ENCODE measurements around the gene RAP1A. TPM values are rescaled to one million over a fixed set of nuclear protein-coding genes. Genes with fewer than 3 reads are reported as not detected.
A peak's percentile ranks its signal among the peaks of the same experiment; 100 is the strongest.

The RAP1A gene
- total and polyA plus RNA-seq, 2 experiments from 2014 or later = 37.6 to 40.0 TPM

DNA sequence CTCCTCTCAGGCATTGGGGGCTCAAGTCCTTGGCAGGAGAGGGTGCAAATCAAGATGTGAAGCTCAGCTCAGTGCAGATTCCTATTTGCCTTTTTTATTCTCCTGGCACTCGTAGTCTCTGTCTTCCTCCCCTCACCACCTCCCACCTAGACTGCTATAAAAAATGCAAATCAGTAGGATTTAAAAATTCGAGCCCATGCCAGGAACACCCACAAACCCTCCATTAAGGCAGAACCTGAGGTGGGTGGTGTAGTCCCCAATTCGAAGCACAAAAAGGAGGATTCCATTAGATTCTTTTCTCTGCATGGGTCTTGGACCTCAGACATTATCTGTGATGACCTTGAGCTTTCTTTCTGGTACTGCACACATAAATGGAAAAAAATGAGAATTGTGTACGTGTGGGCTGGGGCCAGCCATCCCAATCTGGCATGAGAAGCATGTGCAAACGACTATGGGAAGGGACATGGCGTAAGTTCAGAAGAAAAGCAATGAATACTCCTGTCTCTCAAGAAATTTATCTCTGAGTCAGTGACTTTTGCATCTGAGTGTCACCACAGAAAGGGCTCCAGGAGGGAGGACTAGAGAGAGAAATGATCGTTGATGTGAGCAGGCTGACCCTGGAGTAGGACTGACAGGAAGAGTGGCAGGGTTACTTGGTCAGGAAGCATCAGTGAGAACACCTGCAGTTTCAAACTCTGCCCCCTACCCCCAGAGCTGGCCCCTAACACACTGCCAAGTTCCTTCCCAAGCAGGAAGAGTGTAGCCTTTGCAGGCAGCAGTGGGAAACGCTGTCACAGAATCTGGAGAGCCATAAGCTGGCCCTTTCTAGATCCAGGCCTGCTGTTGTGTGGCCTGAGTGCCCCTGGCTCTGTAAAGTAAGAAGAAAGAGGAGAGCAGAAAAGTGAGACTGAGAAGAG lies 117.9 kb downstream of the RAP1A start:
- Histone ChIP-seq H3K79me2 (ENCODE audit: insufficient read depth) (no peaks in the 10 kb centered on the region), H2AFZ (no peak overlapping the region), H3F3A (ENCODE audit: insufficient read depth) (no peaks in the 10 kb centered on the region), H3K4me3 (peak overlapping the region; percentile 84), H3K9me2 (ENCODE audit: insufficient read depth) (no peaks in the 10 kb centered on the region), H3K9ac (peak overlapping the region; percentile 76), H3K4me1 (ENCODE audit: insufficient read depth) (peaks cover 16% of the 10 kb centered on the region), H3K27me3 (replicated peaks; ENCODE audit: insufficient read depth) (no peaks in the 10 kb centered on the region), H4K20me1 (ENCODE audit: insufficient read depth) (no peaks in the 10 kb centered on the region), H3K9me3 (ENCODE audit: low read depth) (no peaks in the 10 kb centered on the region), H3K4me2 (ENCODE audit: unreplicated experiment) (peak overlapping the region; percentile 86), H3K27ac (no peak overlapping the region), H3K36me3 (ENCODE audit: low read depth) (no peaks in the 10 kb centered on the region)
- TF ChIP-seq EZH2phosphoT487 (IDR thresholded peaks at IDR 0.05; ENCODE audit: insufficient read depth, low read depth) (no peak), EZH2 (IDR thresholded peaks at IDR 0.05; ENCODE audit: insufficient read depth, poor library complexity, severe bottlenecking) (no peak)
- DNase-seq = no peak
- WGBS, 2 experiments (ENCODE audit: low coverage in 1 of 2, low lambda C conversion rate in 2 of 2, missing lambda C conversion rate in 2 of 2) = 81 to 83% methylated on average over 8 of the region's 8 CpGs
- in situ Hi-C loops (cut with MboI) = no loop called here

DNA sequence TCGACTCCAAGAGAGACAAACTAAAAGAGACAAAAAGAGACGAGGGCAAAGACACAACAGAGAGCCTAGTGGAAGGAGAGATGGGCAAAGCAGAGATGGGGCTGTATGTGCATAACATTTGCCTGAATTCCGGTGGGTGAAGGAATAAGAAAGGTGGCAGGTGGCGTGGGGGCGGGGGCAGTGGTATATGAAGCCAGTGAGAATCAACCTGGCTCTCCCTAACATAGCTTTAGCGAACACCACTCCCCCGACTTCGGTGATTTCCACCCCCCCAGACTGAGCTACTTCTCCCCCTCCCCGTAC lies 118.5 kb downstream of the RAP1A start:
- Histone ChIP-seq H3K9me2 (ENCODE audit: insufficient read depth) (no peaks in the 10 kb centered on the region), H2AFZ (peak overlapping the region; percentile 83), H3K9ac (peak overlapping the region; percentile 76), H3K27ac (no peak overlapping the region), H4K20me1 (ENCODE audit: insufficient read depth) (no peaks in the 10 kb centered on the region), H3K36me3 (ENCODE audit: low read depth) (no peaks in the 10 kb centered on the region), H3K27me3 (replicated peaks; ENCODE audit: insufficient read depth) (no peaks in the 10 kb centered on the region), H3K4me3 (peak overlapping the region; percentile 84), H3K79me2 (ENCODE audit: insufficient read depth) (no peaks in the 10 kb centered on the region), H3K9me3 (ENCODE audit: low read depth) (no peaks in the 10 kb centered on the region), H3K4me2 (ENCODE audit: unreplicated experiment) (peak overlapping the region; percentile 86), H3K4me1 (ENCODE audit: insufficient read depth) (peaks cover 15% of the 10 kb centered on the region), H3F3A (ENCODE audit: insufficient read depth) (no peaks in the 10 kb centered on the region)
- in situ Hi-C loops (cut with MboI) = no loop called here
- no peak for DNase-seq
- TF ChIP-seq EZH2 (IDR thresholded peaks at IDR 0.05; ENCODE audit: insufficient read depth, poor library complexity, severe bottlenecking) (no peak), EZH2phosphoT487 (IDR thresholded peaks at IDR 0.05; ENCODE audit: insufficient read depth, low read depth) (no peak)
- 43 to 67% methylated on average over 5 to 9 of the region's 9 CpGs for WGBS, 2 experiments (ENCODE audit: low coverage in 1 of 2, low lambda C conversion rate in 2 of 2, missing lambda C conversion rate in 2 of 2)

DNA sequence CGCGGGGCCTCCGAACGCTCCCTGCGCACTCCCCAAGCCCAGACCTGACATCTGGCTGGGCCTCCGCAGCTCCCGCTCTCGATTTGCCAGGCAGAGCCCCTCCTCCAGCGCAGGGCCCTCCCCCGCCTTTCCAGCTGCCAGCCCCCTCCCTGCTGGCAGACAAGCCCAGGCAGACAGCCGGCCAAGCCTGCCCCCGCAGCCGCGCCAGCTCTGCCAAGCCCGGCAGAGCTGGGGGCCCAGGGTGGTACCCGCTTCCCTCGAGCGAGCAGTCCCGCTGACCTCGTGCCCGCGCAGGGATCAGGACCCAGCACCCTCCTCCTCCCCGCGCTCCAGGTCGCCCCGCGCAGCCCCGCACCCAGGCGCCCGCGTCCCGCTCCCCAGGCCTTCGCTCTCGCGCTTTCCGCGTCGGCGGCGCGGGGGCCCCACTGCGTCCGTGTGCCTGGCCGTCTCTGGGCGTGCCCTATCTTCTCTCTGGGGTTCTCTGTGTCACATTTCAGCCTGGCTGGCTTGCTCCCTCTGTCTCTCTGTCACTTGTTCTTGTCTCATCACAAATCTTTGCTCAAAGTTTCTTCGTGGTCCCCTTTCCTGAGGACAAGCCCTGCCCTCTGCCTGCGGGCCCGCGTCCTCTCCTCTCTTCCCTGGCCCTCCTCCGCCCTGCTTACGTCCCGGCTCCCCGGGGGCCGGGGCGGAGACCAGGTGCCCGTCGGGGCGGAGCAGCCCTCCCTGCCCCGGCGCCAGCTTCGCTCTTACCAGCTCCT lies 119.0 kb downstream of the RAP1A start:
- Histone ChIP-seq H2AFZ (peak overlapping the region; percentile 83), H3K27me3 (replicated peaks; ENCODE audit: insufficient read depth) (no peaks in the 10 kb centered on the region), H4K20me1 (ENCODE audit: insufficient read depth) (no peaks in the 10 kb centered on the region), H3F3A (ENCODE audit: insufficient read depth) (0 out of 2 replicates have a peak, but pooled peaks cover under 1% of the 10 kb centered on the region), H3K79me2 (ENCODE audit: insufficient read depth) (no peaks in the 10 kb centered on the region), H3K9me2 (ENCODE audit: insufficient read depth) (no peaks in the 10 kb centered on the region), H3K9ac (peak overlapping the region; percentile 76), H3K4me3 (peak overlapping the region; percentile 84), H3K27ac (peak overlapping the region; percentile 65), H3K9me3 (ENCODE audit: low read depth) (no peaks in the 10 kb centered on the region), H3K36me3 (ENCODE audit: low read depth) (no peaks in the 10 kb centered on the region), H3K4me1 (ENCODE audit: insufficient read depth) (peaks cover 15% of the 10 kb centered on the region), H3K4me2 (ENCODE audit: unreplicated experiment) (peak overlapping the region; percentile 86)
- 1 to 2% methylated on average over 51 to 56 of the region's 61 CpGs for WGBS, 2 experiments (ENCODE audit: low coverage in 1 of 2, low lambda C conversion rate in 2 of 2, missing lambda C conversion rate in 2 of 2)
- in situ Hi-C loops (cut with MboI) = no loop called here
- no peak for TF ChIP-seq EZH2phosphoT487 (IDR thresholded peaks at IDR 0.05; ENCODE audit: insufficient read depth, low read depth)
- no peak for TF ChIP-seq EZH2 (IDR thresholded peaks at IDR 0.05; ENCODE audit: insufficient read depth, poor library complexity, severe bottlenecking)
- DNase-seq = peak; percentile 80

DNA sequence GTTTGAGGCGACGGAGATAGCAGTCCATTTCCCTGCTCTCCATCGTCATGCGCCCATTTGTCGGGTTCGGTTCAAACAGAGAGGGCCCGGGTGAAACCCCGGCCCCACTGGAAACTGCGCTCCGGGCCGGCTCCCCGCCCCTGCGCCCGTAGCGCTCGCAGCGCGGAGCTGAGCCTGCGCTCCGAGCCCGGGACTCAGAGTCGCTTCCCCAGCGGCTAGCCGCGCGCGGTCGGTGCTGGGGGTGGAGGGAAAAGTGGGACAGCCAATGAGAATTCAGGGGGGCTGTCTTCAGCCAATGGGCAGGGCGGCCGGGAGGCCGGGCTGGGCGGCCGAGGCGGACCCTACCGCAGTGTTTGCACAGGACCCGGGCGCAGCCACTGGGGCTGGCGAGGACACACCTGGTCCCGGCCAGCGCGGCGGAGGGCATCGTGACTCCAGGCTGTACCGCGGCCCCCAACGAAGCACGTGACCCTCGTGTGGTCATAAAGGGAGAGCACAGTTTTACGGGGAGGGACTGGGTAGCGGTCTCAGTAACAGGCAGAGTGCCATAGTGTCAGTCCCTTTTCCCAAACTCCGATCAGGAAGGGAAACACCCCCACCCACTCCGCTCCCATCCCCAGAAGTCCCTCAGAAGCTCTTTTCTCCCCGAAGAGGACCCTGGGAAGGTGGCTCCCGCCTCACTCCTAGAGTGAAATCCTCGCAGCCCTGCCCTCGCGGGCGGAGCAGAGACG lies 119.8 kb downstream of the RAP1A start, which contains the start of gene INKA2:
Gene INKA2, minus strand, starts transcription at position 202 of the 731 bp plus-strand sequence. Its CDS starts 153 bp downstream, at position 49.
- H3K4me1 ChIP-seq (ENCODE audit: insufficient read depth) = peaks cover 17% of the 10 kb centered on the region
- H3K27me3 ChIP-seq (replicated peaks; ENCODE audit: insufficient read depth) = no peaks in the 10 kb centered on the region
- H2AFZ ChIP-seq = peak within 1 kb of the TSS; percentile 83
- 1% methylated on average over 46 to 59 of the region's 59 CpGs for WGBS, 2 experiments (ENCODE audit: low coverage in 1 of 2, low lambda C conversion rate in 2 of 2, missing lambda C conversion rate in 2 of 2)
- no peak for TF ChIP-seq EZH2 (IDR thresholded peaks at IDR 0.05; ENCODE audit: insufficient read depth, poor library complexity, severe bottlenecking)
- H3K36me3 ChIP-seq (ENCODE audit: low read depth) = no peaks in the 10 kb centered on the region
- peak; percentile 88 for DNase-seq
- H3K9me2 ChIP-seq (ENCODE audit: insufficient read depth) = no peaks in the 10 kb centered on the region
- peaks cover 6% of the 10 kb centered on the region; the same call in 1 of the 2 replicates for H3F3A ChIP-seq (ENCODE audit: insufficient read depth)
- H3K9me3 ChIP-seq (ENCODE audit: low read depth) = no peaks in the 10 kb centered on the region
- H3K4me2 ChIP-seq (ENCODE audit: unreplicated experiment) = peak within 1 kb of the TSS; percentile 86
- H3K9ac ChIP-seq = peak within 1 kb of the TSS; percentile 76
- H3K4me3 ChIP-seq = peak within 1 kb of the TSS; percentile 84
- H3K27ac ChIP-seq = peak within 1 kb of the TSS; percentile 65
- H3K79me2 ChIP-seq (ENCODE audit: insufficient read depth) = no peaks in the 10 kb centered on the region
- no peaks in the 10 kb centered on the region for H4K20me1 ChIP-seq (ENCODE audit: insufficient read depth)
- in situ Hi-C loops (cut with MboI) = no loop called here

Measured in GM23248 (cell line).